DND-41 (cell line): Measurements from ENCODE around the gene SPARC.
"Not testable (repeated sequence)": the region's sequence is repeated elsewhere in the genome, so short reads cannot be mapped to it uniquely, and the experiment has no call there.

Source experiments
- ATAC-seq: fragments of 200-7000 bp; cut with Tn5 transposase; 3 replicates; pipeline ENCODE4 v1.9.1; 2021; ENCODE audit warnings: low read depth; ENCODE audit not compliant: insufficient read depth
- DNase-seq: peaks from one replicate; pipeline ENCODE4 v3.0.0-alpha.2; 2020
- H2AFZ ChIP-seq: 2 replicates; pipeline ENCODE4 v1.6.0; 2012; ENCODE audit warnings: low read depth, low read length
- H3K27ac ChIP-seq: 2 replicates; pipeline ENCODE4 v1.5.1; 2012; ENCODE audit warnings: low read length, inconsistent platforms
- H3K27me3 ChIP-seq: fragments of 200-600 bp; sonication (generic); 2 replicates; pipeline ENCODE4 v1.6.0; 2012; ENCODE audit warnings: low read length, mild to moderate bottlenecking, inconsistent platforms; ENCODE audit not compliant: insufficient read depth, poor library complexity
- H3K36me3 ChIP-seq: 2 replicates; pipeline ENCODE4 v1.5.1; 2012; ENCODE audit warnings: low read length, inconsistent platforms; ENCODE audit not compliant: insufficient read depth
- H3K4me1 ChIP-seq: 2 replicates; pipeline ENCODE4 v1.5.1; 2012; ENCODE audit warnings: mild to moderate bottlenecking, low read length; ENCODE audit not compliant: insufficient read depth
- H3K4me2 ChIP-seq: 2 replicates; pipeline ENCODE4 v1.6.0; 2012; ENCODE audit warnings: mild to moderate bottlenecking, moderate library complexity, low read length, inconsistent platforms; ENCODE audit not compliant: insufficient read depth
- H3K4me3 ChIP-seq, 2 experiments: fragments of 200-600 bp in 1 of 2; shearing (Covaris generic) in 1 of 2; 2 replicates each; pipeline ENCODE4 v1.5.1; 2012 to 2016; ENCODE audit warnings: inconsistent platforms in 2 of 2, low read length in 2 of 2, mild to moderate bottlenecking in 2 of 2, low read depth in 1 of 2, moderate library complexity in 1 of 2
- H3K79me2 ChIP-seq: 2 replicates; pipeline ENCODE4 v1.6.0; 2012; ENCODE audit warnings: low read length, inconsistent platforms; ENCODE audit not compliant: insufficient read depth
- H3K9ac ChIP-seq: 2 replicates; pipeline ENCODE4 v1.6.0; 2012; ENCODE audit warnings: low read depth, mild to moderate bottlenecking, inconsistent platforms, low read length, moderate library complexity
- H3K9me3 ChIP-seq: 2 replicates; pipeline ENCODE4 v1.5.1; 2012; ENCODE audit warnings: low read length, moderate library complexity, mild to moderate bottlenecking, inconsistent platforms; ENCODE audit not compliant: insufficient read depth, severe bottlenecking
- H4K20me1 ChIP-seq: 2 replicates; pipeline ENCODE4 v1.6.0; 2012; ENCODE audit warnings: low read length; ENCODE audit not compliant: insufficient read depth
- EZH2 ChIP-seq: IDR thresholded peaks from 3 replicates; pipeline ENCODE4 v1.6.1; 2012; ENCODE audit warnings: borderline replicate concordance, low read depth, mild to moderate bottlenecking, moderate library complexity, low read length, inconsistent platforms; ENCODE audit not compliant: severe bottlenecking
- TF ChIP-seq, protein P1 (sequence below): IDR thresholded peaks from 2 replicates; pipeline ENCODE4 v1.5.1; 2012; ENCODE audit warnings: borderline replicate concordance, low read length, moderate library complexity, mild to moderate bottlenecking; ENCODE audit not compliant: poor library complexity, severe bottlenecking; ENCODE audit errors: extremely low read depth

SPARC gene

DNA sequence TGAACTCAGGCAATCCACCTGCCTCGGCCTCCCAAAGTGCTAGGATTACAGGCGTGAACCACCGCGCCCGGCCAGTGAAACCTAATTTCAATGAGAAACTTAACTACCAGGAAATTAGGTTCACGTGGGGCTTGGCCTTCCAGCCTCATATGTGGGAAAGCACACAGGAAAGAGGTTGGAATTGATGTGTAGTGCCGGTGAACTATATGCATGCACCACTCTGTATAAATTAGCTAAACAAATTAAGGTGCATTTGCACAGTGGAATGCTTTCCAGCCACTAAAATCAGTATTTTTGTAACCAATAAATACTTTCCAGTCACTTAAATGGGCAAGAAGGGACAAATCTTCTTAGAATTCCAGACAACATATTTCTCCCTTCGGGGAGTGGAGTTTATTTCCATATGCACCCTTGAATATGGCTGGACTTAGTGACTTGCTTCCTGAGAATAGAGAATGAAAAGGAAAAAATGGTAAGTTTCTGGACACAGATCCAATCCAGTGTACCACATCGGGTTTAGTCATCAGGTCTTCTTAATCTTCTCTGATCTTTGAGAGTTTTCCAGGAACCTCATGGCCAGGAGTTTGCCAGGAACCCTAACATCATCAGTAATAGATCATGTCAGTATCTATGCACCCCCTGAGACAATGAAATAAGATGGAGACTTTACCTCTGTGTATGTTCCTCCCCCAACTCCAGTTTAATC, 46.8 kb upstream of the SPARC start:
- TF ChIP-seq, protein P1, sequence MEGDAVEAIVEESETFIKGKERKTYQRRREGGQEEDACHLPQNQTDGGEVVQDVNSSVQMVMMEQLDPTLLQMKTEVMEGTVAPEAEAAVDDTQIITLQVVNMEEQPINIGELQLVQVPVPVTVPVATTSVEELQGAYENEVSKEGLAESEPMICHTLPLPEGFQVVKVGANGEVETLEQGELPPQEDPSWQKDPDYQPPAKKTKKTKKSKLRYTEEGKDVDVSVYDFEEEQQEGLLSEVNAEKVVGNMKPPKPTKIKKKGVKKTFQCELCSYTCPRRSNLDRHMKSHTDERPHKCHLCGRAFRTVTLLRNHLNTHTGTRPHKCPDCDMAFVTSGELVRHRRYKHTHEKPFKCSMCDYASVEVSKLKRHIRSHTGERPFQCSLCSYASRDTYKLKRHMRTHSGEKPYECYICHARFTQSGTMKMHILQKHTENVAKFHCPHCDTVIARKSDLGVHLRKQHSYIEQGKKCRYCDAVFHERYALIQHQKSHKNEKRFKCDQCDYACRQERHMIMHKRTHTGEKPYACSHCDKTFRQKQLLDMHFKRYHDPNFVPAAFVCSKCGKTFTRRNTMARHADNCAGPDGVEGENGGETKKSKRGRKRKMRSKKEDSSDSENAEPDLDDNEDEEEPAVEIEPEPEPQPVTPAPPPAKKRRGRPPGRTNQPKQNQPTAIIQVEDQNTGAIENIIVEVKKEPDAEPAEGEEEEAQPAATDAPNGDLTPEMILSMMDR, result no peak
- no peak for TF ChIP-seq EZH2
- no peak overlapping the region for H3K4me2 ChIP-seq
- no peak overlapping the region for H3K9ac ChIP-seq
- no peak for ATAC-seq
- H3K27me3 ChIP-seq, result no peaks in the 10 kb centered on the region
- no peak overlapping the region for H2AFZ ChIP-seq
- H3K27ac ChIP-seq, result no peak overlapping the region
- no peaks in the 10 kb centered on the region for H3K79me2 ChIP-seq
- H3K4me1 ChIP-seq, result no peaks in the 10 kb centered on the region
- no peak for DNase-seq
- no peak overlapping the region for H3K4me3 ChIP-seq
- no peaks in the 10 kb centered on the region for H3K36me3 ChIP-seq
- 0 out of 2 replicates have a peak, but pooled peaks cover 3% of the 10 kb centered on the region for H4K20me1 ChIP-seq
- H3K9me3 ChIP-seq, result no peaks in the 10 kb centered on the region

DNA sequence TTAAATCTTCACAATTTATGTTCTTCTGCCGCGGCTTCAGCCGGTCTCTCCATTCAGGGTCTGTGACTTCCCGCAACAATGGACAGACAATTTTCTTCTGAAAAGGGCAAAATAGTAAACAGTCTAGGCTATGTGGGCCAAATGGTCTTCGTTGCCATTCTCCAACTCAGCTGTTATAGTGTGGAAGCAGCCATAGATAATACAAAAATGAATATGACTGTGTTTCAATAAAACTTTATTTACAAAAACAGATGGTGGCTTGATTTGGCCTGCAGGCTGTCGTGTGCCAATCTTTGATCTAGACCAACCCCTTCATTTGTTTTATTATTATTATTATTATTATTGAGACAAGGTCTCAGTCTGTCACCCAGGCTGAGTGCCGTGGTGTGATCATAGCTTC, 43.7 kb upstream of the SPARC start:
- H4K20me1 ChIP-seq, result no peaks in the 10 kb centered on the region
- H3K27ac ChIP-seq, result no peak overlapping the region
- no peaks in the 10 kb centered on the region for H3K4me1 ChIP-seq
- DNase-seq (no peak), ATAC-seq (no peak)
- no peak for TF ChIP-seq EZH2
- TF ChIP-seq, protein P1, result no peak
- no peak overlapping the region for H3K4me3 ChIP-seq
- H3K79me2 ChIP-seq, result no peaks in the 10 kb centered on the region
- no peak overlapping the region for H2AFZ ChIP-seq
- no peaks in the 10 kb centered on the region for H3K27me3 ChIP-seq
- no peak overlapping the region for H3K4me2 ChIP-seq
- no peaks in the 10 kb centered on the region for H3K36me3 ChIP-seq
- H3K9ac ChIP-seq, result no peak overlapping the region
- H3K9me3 ChIP-seq, result no peaks in the 10 kb centered on the region

DNA sequence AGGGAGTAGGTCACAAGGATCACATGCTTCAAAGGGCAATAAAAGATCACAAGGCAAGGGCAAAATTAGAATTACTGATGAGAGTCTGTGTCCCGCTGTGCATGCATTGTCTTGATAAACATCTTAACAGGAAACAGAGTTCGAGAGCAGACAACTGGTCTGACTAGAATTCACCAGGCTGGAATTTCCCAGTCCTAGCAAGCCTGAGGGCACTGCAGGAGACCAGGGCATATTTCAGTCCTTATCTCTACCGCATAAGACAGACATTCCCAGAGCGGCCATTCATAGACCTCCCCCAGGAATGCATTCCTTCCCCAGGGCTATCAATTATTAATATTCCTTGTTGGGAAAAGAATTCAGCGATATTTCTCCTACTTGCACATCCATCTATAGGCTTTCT, 42.9 kb upstream of the SPARC start:
- not testable (repeated sequence) for H2AFZ ChIP-seq, H4K20me1 ChIP-seq, H3K27me3 ChIP-seq, H3K4me2 ChIP-seq, H3K79me2 ChIP-seq, H3K27ac ChIP-seq, DNase-seq, H3K4me3 ChIP-seq, H3K36me3 ChIP-seq, H3K9me3 ChIP-seq, H3K9ac ChIP-seq, H3K4me1 ChIP-seq, ATAC-seq

DNA sequence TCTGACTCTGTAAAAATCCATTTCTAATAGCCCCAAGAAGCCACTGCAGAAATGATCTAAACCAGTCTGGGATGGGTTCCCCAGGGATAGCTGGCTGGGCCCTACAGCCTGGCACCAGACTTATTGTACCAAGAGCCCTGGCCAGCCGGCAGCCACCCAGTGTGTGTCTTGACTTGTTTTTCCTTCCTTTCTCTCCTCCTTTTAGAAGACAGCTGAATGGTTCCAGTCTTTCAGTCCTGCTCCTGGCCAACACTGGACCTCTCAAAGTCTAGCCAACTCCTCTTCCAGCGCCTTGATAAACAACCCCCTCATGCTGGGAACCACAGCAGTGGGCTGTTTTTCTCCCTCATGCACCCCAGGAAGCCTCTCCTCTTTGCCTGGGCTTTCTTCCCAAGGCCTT, 37.6 kb upstream of the SPARC start:
- no peak overlapping the region for H3K27ac ChIP-seq
- H3K9ac ChIP-seq, result no peak overlapping the region
- H4K20me1 ChIP-seq, result no peaks in the 10 kb centered on the region
- no peak for TF ChIP-seq EZH2
- TF ChIP-seq, protein P1, result no peak
- H2AFZ ChIP-seq, result no peak overlapping the region
- no peak overlapping the region for H3K4me2 ChIP-seq
- no peak overlapping the region for H3K4me3 ChIP-seq
- H3K9me3 ChIP-seq, result no peaks in the 10 kb centered on the region
- no peaks in the 10 kb centered on the region for H3K27me3 ChIP-seq
- H3K36me3 ChIP-seq, result no peaks in the 10 kb centered on the region
- no peaks in the 10 kb centered on the region for H3K4me1 ChIP-seq
- H3K79me2 ChIP-seq, result no peaks in the 10 kb centered on the region
- ATAC-seq (no peak), DNase-seq (no peak)
